GM19455 (cell line): ENCODE results near the gene CAVIN1.
"Not testable (repeated sequence)": the region's sequence is repeated elsewhere in the genome, so short reads cannot be mapped to it uniquely, and the experiment has no call there.

ENCODE experiments used
- ATAC-seq: cut with Tn5 transposase; IDR thresholded peaks from one replicate; pipeline ENCODE4 v1.9.1; 2021; ENCODE audit not compliant: unreplicated experiment

The CAVIN1 gene

DNA sequence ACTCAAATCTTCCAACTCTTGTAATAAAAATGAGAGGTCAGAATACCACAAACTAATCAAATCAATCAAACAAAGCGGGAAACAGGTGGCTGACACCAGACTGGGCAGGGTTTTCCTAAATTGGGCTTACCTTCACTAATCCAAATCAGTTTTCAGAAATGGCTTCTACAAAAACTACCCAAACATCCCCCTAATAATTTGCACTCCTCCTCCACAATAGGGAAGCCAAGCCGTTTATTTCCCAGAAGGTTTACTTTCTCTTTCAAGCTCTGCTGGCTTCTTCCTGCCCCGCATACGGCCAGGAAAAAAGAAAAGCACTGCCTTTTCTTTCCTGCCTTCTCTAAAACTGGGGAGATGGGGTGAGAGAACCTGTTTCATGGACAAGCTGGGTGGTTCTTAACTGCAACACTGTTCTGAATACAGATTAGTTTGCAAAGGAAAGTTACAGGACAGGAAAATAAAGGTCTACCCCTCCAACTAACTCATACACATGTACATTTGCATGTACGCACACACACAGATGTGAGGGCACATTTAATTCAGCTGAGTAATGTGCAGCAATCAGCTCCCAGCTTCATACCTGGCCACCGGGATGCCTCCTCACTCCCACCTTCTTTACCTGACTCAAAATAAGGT lies 44.0 kb downstream of the CAVIN1 start:
- ATAC-seq: no peak

- no peak for ATAC-seq
Measured at GRCh38 chr17:42378359-42378958, 44.6 kb downstream of the CAVIN1 start.

DNA sequence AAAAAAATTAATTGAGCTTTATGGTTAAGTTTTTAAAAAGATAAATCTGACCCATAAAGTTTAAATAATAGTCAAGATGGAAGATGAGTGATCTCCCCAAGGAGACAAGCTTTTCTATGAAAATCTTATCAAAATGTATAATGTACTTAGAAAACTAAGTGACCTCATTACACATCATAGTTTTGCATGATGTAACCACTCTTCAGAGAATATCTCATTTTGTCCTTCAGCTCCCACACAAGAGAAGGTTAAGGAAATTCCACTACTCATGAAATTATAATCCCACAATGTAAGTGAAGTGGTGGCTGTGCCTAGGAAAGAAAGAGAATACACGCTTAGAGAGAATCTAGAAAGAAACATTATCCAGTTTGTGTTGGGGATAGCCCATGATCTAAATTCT lies 49.2 kb downstream of the CAVIN1 start:
- ATAC-seq: no peak

DNA sequence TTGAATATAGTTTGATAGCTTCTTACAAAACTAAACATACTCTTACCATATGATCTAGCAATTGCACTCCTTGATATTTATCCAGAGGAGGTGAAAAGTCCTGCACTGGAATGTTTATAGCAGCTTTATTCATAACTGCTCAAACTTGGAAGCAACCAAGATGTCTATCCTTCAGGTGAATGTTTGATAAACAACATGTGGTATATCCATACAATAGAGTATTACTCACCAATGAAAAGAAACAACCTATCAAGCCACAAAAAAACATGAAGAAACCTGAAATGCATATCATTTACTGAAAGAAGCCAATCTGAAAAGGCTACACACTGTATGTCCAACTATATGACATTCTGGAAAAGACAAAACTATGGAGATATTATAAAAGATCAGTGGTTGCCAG lies 50.9 kb downstream of the CAVIN1 start:
- no peak for ATAC-seq

DNA sequence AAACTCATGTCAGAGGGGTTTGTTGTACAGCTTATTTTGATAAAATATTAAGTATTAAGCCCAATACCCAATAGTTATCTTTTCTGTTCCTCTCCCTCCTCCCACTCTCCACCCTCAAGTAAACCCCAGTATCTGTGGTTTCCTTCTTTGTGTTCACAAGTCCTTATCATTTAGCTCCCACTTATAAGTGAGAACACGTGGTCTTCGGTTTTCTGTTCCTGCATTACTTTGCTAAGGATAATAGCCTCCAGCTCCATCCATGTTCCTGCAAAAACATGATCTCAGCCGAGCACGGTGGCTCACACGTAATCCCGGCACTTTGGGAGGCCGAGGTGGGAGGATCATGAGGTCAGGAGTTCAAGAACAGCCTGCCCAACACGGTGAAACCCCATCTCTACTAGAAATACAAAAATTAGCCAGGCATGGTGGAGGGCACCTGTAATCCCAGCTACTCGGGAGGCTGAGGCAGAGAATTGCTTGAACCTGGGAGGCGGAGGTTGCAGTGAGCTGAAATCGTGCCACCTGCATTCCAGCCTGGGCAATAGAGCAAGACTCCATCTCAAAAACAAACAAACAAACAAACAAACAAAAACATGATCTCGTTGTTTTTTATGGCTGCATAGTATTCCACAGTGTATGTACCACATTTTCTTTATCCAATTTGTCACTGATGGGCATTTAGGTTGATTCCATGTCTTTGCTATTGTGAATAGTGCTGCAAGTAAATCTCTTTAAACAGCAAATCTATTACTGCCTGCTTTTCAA lies 54.1 kb downstream of the CAVIN1 start:
- not testable (repeated sequence) for ATAC-seq

DNA sequence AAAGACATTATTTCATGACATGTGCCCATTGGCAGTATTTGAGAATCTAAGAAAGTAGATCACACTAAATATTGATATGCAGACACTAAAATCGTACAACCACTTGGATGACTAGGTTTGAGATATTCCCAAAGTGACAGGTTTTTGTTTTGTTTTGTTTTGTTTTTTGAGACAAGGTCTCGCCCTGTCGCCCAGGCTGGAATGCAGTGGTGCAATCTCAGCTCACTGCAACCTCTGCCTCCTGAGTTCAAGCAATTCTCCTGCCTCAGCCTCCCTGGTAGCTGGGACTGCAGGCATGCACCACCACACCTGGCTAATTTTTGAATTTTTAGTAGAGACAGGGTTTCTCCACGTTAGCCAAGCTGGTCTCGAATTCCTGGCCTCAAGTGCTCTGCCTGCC lies 54.7 kb downstream of the CAVIN1 start:
- ATAC-seq: not testable (repeated sequence)

DNA sequence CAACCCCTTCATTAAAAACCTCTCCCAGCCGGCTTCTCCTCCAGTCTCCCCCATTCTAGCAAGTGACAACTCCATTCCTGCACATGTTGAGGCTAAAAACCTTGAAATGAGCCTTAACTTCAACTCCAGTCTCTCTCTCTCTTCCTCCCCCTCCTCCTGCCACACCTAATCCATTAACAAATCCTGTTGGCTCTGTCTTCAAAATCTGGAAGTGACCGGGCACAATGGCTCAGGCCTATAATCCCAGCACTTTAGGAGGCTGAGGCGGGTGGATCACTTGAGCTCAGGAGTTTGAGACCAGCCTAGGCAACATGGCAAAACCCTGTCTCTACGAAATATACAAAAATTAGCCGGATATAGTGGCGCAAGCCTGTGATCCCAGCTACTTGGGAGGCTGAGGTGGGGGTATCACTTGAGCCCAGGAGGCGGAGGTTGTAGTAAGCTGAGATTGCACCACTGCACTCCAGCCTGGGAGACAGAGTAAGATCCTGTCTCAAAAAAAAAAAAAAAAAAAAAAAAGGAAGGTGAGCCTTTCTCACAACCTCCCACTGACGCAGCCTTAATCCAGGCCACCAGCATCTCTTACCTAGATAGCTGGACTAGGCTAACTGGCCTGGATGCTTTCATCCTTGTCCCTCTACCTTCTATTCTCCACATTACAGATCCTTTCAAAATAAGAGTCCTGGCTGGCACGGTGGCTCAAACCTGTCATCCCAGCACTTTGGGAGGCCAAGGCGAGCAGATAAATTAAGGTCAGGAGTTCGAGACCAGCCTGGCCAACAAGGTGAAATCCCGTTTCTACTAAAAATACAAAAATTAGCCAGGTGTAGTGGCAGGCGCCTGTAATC lies 56.7 kb downstream of the CAVIN1 start:
- not testable (repeated sequence) for ATAC-seq

DNA sequence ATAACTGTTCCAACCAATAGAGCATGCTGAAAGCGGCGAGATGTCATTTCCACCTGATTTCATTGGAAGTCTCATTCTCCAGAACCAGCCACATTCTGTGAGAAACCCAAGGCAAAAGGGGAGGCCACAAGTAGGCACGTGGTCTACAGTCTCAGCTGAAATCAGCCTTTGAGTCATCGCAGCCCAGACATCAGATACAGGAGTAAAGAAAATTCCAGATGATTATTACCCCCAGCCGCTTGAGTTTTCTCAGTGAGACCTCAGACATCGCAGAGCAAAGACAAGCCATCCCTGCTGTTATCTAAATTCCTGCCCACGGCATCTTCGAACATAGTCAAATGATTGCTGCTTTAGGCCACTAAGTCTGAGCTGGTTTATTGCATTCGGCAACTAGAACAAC lies 57.9 kb downstream of the CAVIN1 start:
- no peak for ATAC-seq

GRCh38 chr17:42363767-42364585 lies 59.1 kb downstream of the CAVIN1 start:
- ATAC-seq: no peak

DNA sequence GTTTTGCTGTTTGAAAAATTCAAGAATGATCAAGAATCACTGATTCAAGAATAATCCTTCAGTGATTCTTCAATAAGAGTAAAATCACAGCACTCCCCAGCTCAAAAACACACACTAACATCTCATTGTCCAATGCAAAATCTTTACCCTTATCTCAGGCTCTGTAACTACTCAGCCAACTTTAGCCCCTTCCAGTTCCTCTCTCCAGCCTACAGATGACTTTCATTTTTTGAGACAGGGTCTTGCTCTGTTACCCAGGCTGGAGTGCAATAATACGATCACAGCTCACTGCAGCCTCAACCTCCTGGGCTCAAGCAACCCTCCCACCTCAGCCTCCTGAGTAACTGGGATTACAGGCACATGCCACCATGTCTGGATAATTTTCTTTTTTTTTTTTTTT lies 59.8 kb downstream of the CAVIN1 start:
- ATAC-seq: no peak

DNA sequence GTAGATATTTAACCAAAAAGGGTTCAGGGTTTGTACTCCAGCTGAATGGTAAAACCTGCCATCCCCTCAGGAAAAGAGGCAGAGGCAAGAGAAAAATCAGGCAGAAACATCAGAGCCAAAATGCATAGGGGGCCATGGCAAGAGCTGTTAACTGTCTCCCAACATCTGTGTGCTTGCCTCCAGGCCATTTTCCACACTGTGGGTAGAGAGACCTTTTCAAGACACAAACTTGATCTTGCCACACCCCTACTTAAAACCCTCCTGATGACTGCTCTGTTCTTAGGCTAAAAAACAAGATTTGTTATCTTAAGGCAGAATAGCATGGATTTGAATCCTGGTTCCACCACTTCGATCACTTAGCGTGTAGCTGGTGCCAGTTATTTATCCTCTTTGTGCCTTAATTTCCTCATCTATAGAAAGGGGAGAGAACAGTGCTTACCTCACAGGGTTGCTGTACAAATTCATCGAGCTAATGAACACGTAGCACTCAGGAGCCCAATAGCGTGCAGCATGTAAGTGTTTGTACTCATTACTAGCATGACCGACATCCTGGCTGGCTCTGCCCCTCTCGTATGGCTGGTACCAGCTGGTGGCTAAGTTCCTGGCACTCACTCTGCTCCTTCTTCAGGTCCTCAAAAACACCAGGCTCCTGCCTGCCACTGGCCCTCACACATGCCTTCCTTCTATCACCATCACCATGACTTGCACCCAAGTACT lies 60.7 kb downstream of the CAVIN1 start:
- ATAC-seq: no peak

DNA sequence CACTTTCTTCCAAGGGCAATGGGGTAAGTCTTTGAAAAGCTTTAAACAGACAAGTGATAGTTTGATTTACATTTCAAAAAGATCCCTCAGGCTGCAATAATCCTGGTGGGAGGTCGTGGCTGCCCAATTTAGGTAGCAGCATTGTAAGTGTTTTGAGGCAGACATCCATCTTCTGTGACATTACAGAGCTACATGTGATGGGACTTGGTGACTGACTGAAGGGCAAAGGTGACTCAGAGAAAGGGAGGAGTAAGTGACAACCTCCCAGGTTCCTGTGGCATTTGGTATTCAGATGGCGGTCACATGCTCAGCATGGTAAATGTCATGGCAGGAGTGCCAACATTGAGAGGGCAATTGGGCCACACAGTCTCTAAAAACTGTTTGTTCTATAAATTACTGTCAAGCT lies 61.3 kb downstream of the CAVIN1 start:
- no peak for ATAC-seq

DNA sequence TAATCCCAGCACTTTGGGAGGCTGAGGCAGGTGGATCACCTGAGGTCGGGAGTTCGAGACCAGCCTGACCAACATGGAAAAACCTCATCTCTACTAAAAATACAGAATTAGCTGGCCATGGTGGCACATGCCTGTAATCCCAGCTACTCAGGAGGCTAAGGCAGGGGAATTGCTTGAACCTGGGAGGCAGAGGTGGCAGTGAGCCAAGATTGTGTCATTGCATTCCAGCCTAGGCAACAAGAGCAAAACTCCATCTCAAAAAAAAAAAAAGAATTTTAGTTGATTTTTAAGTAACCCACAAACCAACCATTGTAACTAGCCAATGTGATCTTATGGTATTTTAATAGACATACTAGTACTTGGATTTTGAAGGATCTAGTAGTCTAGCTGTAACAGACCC lies 62.7 kb downstream of the CAVIN1 start:
- not testable (repeated sequence) for ATAC-seq

DNA sequence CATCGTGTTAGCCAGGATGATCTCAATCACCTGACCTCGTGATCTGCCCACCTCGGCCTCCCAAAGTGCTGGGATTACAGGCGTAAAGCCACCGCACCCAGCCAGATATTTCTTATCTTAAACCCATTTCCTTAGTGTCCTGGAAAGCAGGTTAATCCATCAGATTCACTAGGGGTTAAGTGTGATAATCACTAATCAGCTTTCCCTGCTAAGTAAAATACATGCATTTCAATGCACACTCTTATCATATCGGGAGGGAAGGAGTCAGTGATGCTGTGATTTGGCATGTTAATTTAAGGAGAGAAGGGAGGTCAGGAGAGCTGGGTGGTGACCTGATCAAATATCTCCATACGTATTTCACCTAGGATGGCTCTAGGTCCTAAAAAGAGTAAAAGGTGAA lies 63.9 kb downstream of the CAVIN1 start:
- ATAC-seq: no peak

GRCh38 chr17:42358434-42358833 lies 64.6 kb downstream of the CAVIN1 start:
- ATAC-seq: no peak

DNA sequence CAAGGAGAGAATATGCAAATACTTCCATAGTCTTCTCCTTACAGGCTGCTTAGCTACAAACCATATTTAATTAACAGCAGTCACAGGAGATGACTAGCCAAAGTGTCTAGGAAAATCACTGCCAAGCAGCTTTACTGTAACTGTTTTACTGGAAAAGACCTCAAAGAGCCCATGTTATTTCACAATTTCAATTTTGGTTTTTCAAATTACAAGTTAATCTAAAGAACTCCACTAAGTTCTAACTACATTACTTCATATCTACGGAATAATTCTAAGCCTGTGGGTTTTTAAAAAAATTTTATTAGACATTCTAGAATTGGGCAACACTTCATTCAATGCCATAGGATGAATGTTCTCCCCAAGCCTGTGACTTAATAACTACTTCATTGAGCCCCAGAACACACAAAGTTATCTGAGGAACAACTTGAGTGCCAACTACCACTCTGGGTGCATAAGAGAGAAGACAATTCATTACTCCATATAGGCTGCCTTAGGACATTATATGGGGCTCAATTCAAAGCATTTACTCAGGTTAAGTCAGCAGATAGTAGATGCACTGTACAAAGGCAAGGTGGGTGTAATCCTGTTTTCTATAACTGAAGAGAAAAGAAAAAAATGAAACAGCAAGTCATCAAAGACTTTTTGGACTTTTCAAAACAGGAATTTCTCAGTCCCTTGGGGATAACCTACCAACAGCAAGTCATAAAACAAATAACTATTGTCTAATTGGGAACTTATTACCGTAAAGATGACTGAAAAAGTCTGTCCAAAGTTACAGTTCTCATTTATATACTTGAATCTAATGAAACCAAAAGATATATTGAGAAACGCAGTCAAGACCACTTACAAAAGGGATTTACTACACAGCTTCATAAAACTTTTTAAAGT lies 67.9 kb downstream of the CAVIN1 start:
- ATAC-seq: no peak
